ENCODE results near the gene CA12. TPM values are rescaled to one million over a fixed set of nuclear protein-coding genes. Genes with fewer than 3 reads are reported as not detected.

The CA12 gene
- total RNA-seq, 2 donors from 2014 or later: 1.2 to 2.1 TPM

- no peaks in the 10 kb centered on the region for H3K36me3 ChIP-seq (ENCODE audit: control insufficient read depth, insufficient read depth, low read length)
- H3K27me3 ChIP-seq (ENCODE audit: control insufficient read depth, insufficient read depth, low read length, poor library complexity, severe bottlenecking): no peaks in the 10 kb centered on the region
- DNase-seq: no peak
- Mint-ChIP-seq H3K27ac (no peak overlapping the region), H3K36me3 (ENCODE audit: low read depth) (no peaks in the 10 kb centered on the region), H3K4me3 (no peak overlapping the region), H3K4me1 (no peaks in the 10 kb centered on the region), H3K27me3 (ENCODE audit: insufficient read depth) (peaks cover 11% of the 10 kb centered on the region), H3K9me3 (no peaks in the 10 kb centered on the region)
- H3K27ac ChIP-seq (ENCODE audit: low read depth, low read length): no peak overlapping the region
- TF ChIP-seq, protein P1, sequence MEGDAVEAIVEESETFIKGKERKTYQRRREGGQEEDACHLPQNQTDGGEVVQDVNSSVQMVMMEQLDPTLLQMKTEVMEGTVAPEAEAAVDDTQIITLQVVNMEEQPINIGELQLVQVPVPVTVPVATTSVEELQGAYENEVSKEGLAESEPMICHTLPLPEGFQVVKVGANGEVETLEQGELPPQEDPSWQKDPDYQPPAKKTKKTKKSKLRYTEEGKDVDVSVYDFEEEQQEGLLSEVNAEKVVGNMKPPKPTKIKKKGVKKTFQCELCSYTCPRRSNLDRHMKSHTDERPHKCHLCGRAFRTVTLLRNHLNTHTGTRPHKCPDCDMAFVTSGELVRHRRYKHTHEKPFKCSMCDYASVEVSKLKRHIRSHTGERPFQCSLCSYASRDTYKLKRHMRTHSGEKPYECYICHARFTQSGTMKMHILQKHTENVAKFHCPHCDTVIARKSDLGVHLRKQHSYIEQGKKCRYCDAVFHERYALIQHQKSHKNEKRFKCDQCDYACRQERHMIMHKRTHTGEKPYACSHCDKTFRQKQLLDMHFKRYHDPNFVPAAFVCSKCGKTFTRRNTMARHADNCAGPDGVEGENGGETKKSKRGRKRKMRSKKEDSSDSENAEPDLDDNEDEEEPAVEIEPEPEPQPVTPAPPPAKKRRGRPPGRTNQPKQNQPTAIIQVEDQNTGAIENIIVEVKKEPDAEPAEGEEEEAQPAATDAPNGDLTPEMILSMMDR (conservative IDR thresholded peaks at IDR 0.05): no peak
- H3K9me3 ChIP-seq (ENCODE audit: control insufficient read depth, low read length): no peaks in the 10 kb centered on the region
- H3K4me1 ChIP-seq (ENCODE audit: control insufficient read depth, insufficient read depth, low read length): no peaks in the 10 kb centered on the region
- WGBS, 2 experiments (ENCODE audit: insufficient coverage in 1 of 2, insufficient read length in 1 of 2): 97% methylated on average over 4 to 5 of the region's 5 CpGs
- H3K9ac ChIP-seq (ENCODE audit: extremely low read depth, low read length, poor library complexity, severe bottlenecking): no peak overlapping the region
- H3K4me3 ChIP-seq (ENCODE audit: low read length): no peak overlapping the region
Observed at GRCh38 chr15:63353887-63354286, 27.8 kb downstream of the CA12 start.

- H3K9me3 ChIP-seq (ENCODE audit: control insufficient read depth, low read length): no peaks in the 10 kb centered on the region
- Mint-ChIP-seq H3K36me3 (ENCODE audit: low read depth) (no peaks in the 10 kb centered on the region), H3K4me3 (no peak overlapping the region), H3K4me1 (no peaks in the 10 kb centered on the region), H3K9me3 (no peaks in the 10 kb centered on the region), H3K27ac (no peak overlapping the region), H3K27me3 (ENCODE audit: insufficient read depth) (peaks cover 12% of the 10 kb centered on the region)
- no peak overlapping the region for H3K9ac ChIP-seq (ENCODE audit: extremely low read depth, low read length, poor library complexity, severe bottlenecking)
- TF ChIP-seq, protein P1 (conservative IDR thresholded peaks at IDR 0.05): no peak
- H3K4me3 ChIP-seq (ENCODE audit: low read length): no peak overlapping the region
- H3K27me3 ChIP-seq (ENCODE audit: control insufficient read depth, insufficient read depth, low read length, poor library complexity, severe bottlenecking): no peaks in the 10 kb centered on the region
- no peaks in the 10 kb centered on the region for H3K36me3 ChIP-seq (ENCODE audit: control insufficient read depth, insufficient read depth, low read length)
- WGBS, 2 experiments (ENCODE audit: insufficient coverage in 1 of 2, insufficient read length in 1 of 2): 82 to 98% methylated on average over 4 to 8 of the region's 8 CpGs
- DNase-seq: no peak
- H3K27ac ChIP-seq (ENCODE audit: low read depth, low read length): no peak overlapping the region
- H3K4me1 ChIP-seq (ENCODE audit: control insufficient read depth, insufficient read depth, low read length): no peaks in the 10 kb centered on the region
Observed at GRCh38 chr15:63353261-63353660, 28.4 kb downstream of the CA12 start.

DNA sequence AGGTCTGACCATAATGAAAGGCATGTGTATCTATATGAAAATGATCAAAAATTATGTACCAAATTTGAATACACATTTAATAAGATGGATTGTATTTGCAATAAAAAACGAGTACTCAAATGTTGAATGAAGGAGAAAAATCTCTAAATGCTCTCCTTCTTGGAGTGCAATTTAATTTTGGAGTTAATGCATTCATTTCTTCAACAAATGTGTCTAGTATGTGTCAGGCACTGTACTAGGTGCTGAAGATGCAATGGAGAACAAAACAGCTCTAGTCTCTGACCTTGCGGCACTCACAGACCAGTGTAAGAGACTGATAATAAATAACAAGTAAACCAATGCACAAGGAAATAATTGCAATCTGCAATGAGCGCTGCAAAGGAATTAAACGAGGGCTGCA, 28.8 kb downstream of the CA12 start:
- Histone ChIP-seq H3K4me3 (ENCODE audit: low read length) (no peak overlapping the region), H3K27me3 (ENCODE audit: control insufficient read depth, insufficient read depth, low read length, poor library complexity, severe bottlenecking) (no peaks in the 10 kb centered on the region), H3K4me1 (ENCODE audit: control insufficient read depth, insufficient read depth, low read length) (no peaks in the 10 kb centered on the region), H3K9me3 (ENCODE audit: control insufficient read depth, low read length) (no peaks in the 10 kb centered on the region), H3K9ac (ENCODE audit: extremely low read depth, low read length, poor library complexity, severe bottlenecking) (no peak overlapping the region), H3K36me3 (ENCODE audit: control insufficient read depth, insufficient read depth, low read length) (no peaks in the 10 kb centered on the region), H3K27ac (ENCODE audit: low read depth, low read length) (no peak overlapping the region)
- Mint-ChIP-seq H3K27me3 (ENCODE audit: insufficient read depth) (peaks cover 12% of the 10 kb centered on the region), H3K4me1 (no peaks in the 10 kb centered on the region), H3K9me3 (no peaks in the 10 kb centered on the region), H3K27ac (no peak overlapping the region), H3K36me3 (ENCODE audit: low read depth) (no peaks in the 10 kb centered on the region), H3K4me3 (no peak overlapping the region)
- WGBS, 2 experiments (ENCODE audit: insufficient coverage in 1 of 2, insufficient read length in 1 of 2): 94% methylated on average over 4 of the region's 4 CpGs
- no peak for DNase-seq
- TF ChIP-seq, protein P1 (conservative IDR thresholded peaks at IDR 0.05): no peak

All from endodermal cell (in vitro differentiated cells).